A673 (cell line): ENCODE data around the gene SEZ6L.

Experiments
- CTCF ChIP-seq: fragments of 300-800, 200-600 bp; sonication (generic); conservative IDR thresholded peaks from 2 replicates; pipeline ENCODE4 v1.5.1; 2017; ENCODE audit warnings: low read depth, mild to moderate bottlenecking, antibody characterized with exemption, low read length, moderate library complexity, mixed read lengths
- EZH2 ChIP-seq: fragments of 200-600 bp; sonication (generic); IDR thresholded peaks from 2 replicates; pipeline ENCODE4 v1.6.1; 2017; ENCODE audit warnings: borderline replicate concordance, low read depth, mild to moderate bottlenecking, mixed read lengths, antibody characterized with exemption, low read length; ENCODE audit not compliant: poor library complexity, severe bottlenecking

DNA sequence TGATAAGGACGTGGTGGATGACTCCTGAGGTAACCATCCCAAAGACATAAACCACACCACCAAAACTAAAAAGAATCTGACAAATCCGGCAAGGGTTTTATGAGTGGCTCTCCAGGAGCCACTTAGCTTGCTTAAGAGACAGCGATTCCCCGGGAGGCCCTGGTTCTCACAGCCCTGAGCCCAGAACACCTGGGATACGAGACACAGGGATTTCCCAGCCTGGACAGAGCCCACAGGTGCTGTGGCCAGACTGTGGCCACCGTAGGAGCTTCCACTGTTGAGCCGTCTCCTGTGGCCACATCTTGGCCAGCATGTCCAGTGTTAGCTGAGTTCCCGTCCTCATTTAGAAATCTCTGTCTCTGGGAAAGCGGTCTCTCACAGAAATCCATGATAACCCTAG lies 188.6 kb downstream of the SEZ6L start:
- no peak for TF ChIP-seq CTCF
- TF ChIP-seq EZH2: no peak
